Measurements from ENCODE around the gene ZNF778.

The ZNF778 gene

GRCh38 chr16:89197633-89198416, 19.7 kb upstream of the ZNF778 start:
- H3K36me3 Mint-ChIP-seq, result no peaks in the 10 kb centered on the region
- H3K9me3 Mint-ChIP-seq (ENCODE audit: low read depth), result no peaks in the 10 kb centered on the region
- no peak overlapping the region for H3K4me3 Mint-ChIP-seq
- peaks cover 12% of the 10 kb centered on the region for H3K4me1 Mint-ChIP-seq (ENCODE audit: low read depth)
- no peak overlapping the region for H3K27ac Mint-ChIP-seq
- peaks cover 3% of the 10 kb centered on the region for H3K27me3 Mint-ChIP-seq

DNA sequence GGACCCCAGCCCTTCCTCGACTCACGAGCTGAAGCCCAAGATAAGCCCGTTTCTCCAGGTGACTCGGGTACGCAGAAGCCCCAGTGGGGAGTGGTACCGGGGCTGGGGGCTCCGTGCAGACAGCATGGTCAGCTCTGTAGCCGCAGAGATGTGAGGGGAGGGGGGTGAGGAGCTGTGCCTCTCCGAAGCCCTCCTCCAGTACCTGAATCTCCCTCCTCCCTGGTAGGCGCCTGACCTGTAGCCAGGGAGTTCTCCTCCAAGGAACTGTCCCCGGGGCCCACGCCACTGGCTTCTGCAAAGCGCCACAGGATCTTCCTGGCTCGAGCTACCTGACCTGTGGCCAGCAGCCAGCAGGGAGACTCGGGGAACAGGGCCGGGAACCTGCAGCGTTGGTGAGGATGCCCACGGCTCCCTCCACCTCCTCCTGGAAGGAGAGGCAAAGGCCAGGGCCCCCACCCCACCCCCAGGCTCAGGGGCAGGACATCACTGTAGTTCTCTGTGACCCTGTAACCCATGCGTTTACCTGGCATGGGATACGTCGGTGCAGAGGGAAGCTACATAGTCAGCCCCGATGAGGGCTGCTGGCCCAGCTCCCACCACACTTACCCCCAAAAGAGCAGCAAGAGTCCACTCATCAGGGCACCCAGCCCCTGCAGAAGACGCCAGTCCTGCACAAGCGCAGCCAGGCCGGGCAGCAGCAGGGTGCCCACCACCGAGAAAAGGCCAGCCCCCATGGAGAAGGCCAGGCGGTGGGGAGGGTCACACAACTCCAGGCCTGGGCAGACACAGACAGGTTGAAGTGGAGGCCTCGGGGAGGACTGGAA, 18.9 kb upstream of the ZNF778 start:
- Mint-ChIP-seq H3K36me3 (no peaks in the 10 kb centered on the region), H3K4me1 (ENCODE audit: low read depth) (peaks cover 16% of the 10 kb centered on the region), H3K9me3 (ENCODE audit: low read depth) (no peaks in the 10 kb centered on the region), H3K4me3 (no peak overlapping the region), H3K27me3 (peaks cover 11% of the 10 kb centered on the region), H3K27ac (no peak overlapping the region)

GRCh38 chr16:89199241-89200123, 18.0 kb upstream of the ZNF778 start:
- H3K36me3 Mint-ChIP-seq, result no peaks in the 10 kb centered on the region
- H3K9me3 Mint-ChIP-seq (ENCODE audit: low read depth), result no peaks in the 10 kb centered on the region
- no peak overlapping the region for H3K27ac Mint-ChIP-seq
- peaks cover 16% of the 10 kb centered on the region for H3K4me1 Mint-ChIP-seq (ENCODE audit: low read depth)
- H3K4me3 Mint-ChIP-seq, result no peak overlapping the region
- peaks cover 18% of the 10 kb centered on the region for H3K27me3 Mint-ChIP-seq

DNA sequence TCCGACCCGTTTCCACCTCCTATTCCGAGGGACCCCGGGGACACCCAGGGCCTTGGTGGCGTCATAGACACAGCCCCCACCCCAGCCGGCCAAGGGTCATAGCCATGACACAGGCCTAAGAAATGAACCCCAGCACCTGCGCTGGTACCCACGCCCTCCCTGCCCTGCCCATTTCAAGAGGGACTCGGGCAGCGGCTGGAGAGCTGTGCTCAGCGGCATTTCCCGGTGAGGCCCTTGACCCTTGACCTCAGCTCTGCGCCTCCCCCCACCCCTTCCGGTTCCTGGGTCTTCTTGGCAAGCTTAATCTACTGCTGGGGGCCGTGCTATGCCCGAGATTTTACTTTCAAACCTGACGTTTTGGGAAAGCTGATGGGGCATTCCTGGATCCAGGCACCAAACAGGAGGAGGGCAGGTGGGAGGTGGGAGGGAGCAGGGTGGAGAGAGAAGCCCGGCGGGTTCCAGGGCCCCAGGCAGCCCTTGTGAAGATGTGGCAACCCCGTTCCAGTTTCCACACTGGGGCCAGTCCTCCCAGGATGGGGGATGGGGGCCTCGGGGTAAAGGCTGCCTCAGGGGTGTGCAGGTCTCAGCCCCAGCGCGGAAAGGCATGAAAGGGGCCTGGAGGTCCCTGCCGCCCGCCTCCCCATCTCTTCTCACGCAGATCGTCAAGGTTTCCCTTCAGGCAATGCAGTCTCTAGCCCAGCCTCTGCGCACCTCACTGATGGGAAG, 17.2 kb upstream of the ZNF778 start, which contains the start of gene SLC22A31:
Gene SLC22A31 (minus strand): TSS at position 414 of the 726 bp plus-strand sequence. CDS start 36 bp downstream, at position 378.
- Mint-ChIP-seq H3K4me3 (peak within 1 kb of the TSS; percentile 63), H3K27me3 (peaks cover 18% of the 10 kb centered on the region), H3K9me3 (ENCODE audit: low read depth) (no peaks in the 10 kb centered on the region)

GRCh38 chr16:89200850-89201411, 16.6 kb upstream of the ZNF778 start:
- no peak overlapping the region for H3K27ac Mint-ChIP-seq
- H3K9me3 Mint-ChIP-seq (ENCODE audit: low read depth), result no peaks in the 10 kb centered on the region
- H3K4me1 Mint-ChIP-seq (ENCODE audit: low read depth), result peaks cover 16% of the 10 kb centered on the region
- H3K36me3 Mint-ChIP-seq, result no peaks in the 10 kb centered on the region
- peaks cover 18% of the 10 kb centered on the region for H3K27me3 Mint-ChIP-seq
- H3K4me3 Mint-ChIP-seq, result peak overlapping the region; percentile 63

More for the DNA sequence above, 17.2 kb upstream of the ZNF778 start, which contains the start of gene SLC22A31:
- no peak within 1 kb of the TSS for H3K27ac Mint-ChIP-seq
- H3K4me1 Mint-ChIP-seq (ENCODE audit: low read depth), result peaks cover 16% of the 10 kb centered on the region
- H3K36me3 Mint-ChIP-seq, result no peaks in the 10 kb centered on the region

DNA sequence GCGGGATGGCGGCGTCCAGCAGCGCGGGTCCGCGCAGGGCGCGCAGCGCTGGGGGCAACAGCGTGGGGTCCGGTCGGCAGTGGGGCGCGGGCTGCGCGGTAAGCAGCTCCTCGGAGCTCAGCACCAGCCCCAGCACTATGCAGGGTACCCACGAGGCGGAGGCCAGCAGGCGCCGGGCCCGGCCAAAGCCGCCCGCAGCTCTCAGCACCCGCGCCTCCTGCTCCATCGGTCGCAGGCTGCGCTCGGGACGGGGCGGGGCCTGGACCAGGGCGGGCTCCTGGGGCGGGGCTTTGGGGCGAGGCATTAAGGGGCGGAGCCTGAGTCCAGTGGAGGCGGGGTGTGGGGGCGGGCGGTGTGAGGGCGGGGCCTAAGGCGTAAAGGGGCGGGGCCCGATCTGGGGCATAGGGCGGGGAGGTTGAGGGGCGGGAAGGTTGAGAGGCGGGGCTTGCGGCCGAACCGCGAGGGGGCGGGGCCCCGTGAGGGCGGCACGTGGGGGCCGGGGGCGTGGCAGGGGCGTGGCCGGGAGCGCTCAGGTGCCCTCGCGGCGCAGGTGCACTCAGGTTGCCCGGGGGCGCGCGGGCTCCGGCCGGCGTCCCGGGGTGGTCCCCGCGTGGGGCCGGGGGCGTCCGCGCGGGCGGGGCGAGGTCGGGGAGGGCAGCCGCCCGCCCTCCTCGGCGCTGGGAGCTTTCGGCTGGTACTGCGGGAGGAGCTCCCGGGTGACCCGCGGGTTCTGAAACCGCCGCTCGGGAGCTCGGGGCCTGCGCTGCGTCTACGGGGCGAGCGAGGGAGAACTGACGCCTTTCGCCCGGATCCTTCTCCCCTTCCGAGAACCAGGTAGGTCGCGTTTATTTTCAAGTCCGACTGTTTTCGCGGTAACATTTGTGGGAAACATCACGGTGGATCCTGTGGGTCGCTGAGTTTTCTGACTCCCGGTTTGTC, 15.8 kb upstream of the ZNF778 start:
- Mint-ChIP-seq H3K9me3 (ENCODE audit: low read depth) (no peaks in the 10 kb centered on the region), H3K4me3 (peak overlapping the region; percentile 79), H3K36me3 (no peaks in the 10 kb centered on the region), H3K27me3 (peaks cover 21% of the 10 kb centered on the region), H3K4me1 (ENCODE audit: low read depth) (peaks cover 16% of the 10 kb centered on the region), H3K27ac (no peak overlapping the region)

GRCh38 chr16:89202422-89203215, 14.9 kb upstream of the ZNF778 start:
- H3K4me3 Mint-ChIP-seq, result peak overlapping the region; percentile 79
- H3K9me3 Mint-ChIP-seq (ENCODE audit: low read depth), result no peaks in the 10 kb centered on the region
- H3K4me1 Mint-ChIP-seq (ENCODE audit: low read depth), result peaks cover 16% of the 10 kb centered on the region
- peaks cover 22% of the 10 kb centered on the region for H3K27me3 Mint-ChIP-seq
- H3K36me3 Mint-ChIP-seq, result no peaks in the 10 kb centered on the region
- peak overlapping the region; percentile 11 for H3K27ac Mint-ChIP-seq

DNA sequence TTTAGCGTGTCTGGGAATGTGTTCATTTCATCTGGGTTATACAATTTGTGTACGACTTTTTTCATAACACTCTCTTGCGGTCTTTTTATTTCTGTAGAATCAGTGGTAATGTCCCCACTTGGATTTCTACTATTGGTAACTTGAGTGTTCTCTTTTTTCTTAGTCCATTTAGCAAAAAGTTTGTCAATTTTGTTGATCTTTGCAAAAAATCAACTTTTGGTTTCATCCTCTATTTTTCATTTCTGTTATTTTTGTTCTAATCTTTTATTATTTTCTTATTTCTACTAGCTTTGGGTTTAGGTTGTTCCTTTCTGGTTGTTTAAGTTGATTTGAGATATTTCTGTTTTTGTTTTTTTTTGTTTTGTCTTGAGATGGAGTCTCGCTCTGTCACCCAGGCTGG, 9.5 kb upstream of the ZNF778 start:
- no peak overlapping the region for H3K4me3 Mint-ChIP-seq
- no peak overlapping the region for H3K27ac Mint-ChIP-seq
- no peaks in the 10 kb centered on the region for H3K36me3 Mint-ChIP-seq
- H3K4me1 Mint-ChIP-seq (ENCODE audit: low read depth), result peaks cover 3% of the 10 kb centered on the region
- H3K9me3 Mint-ChIP-seq (ENCODE audit: low read depth), result no peaks in the 10 kb centered on the region
- peaks cover 26% of the 10 kb centered on the region for H3K27me3 Mint-ChIP-seq

- Mint-ChIP-seq H3K4me1 (ENCODE audit: low read depth) (no peaks in the 10 kb centered on the region), H3K4me3 (no peak overlapping the region), H3K9me3 (ENCODE audit: low read depth) (no peaks in the 10 kb centered on the region), H3K27ac (no peak overlapping the region), H3K27me3 (peaks cover 13% of the 10 kb centered on the region), H3K36me3 (no peaks in the 10 kb centered on the region)
Observed at GRCh38 chr16:89209522-89210044, 7.9 kb upstream of the ZNF778 start.

- Mint-ChIP-seq H3K27ac (no peak overlapping the region), H3K4me3 (no peak overlapping the region), H3K27me3 (peaks cover 13% of the 10 kb centered on the region), H3K36me3 (no peaks in the 10 kb centered on the region), H3K4me1 (ENCODE audit: low read depth) (peaks cover 6% of the 10 kb centered on the region), H3K9me3 (ENCODE audit: low read depth) (no peaks in the 10 kb centered on the region)
Observed at GRCh38 chr16:89210165-89210903, 7.2 kb upstream of the ZNF778 start.

DNA sequence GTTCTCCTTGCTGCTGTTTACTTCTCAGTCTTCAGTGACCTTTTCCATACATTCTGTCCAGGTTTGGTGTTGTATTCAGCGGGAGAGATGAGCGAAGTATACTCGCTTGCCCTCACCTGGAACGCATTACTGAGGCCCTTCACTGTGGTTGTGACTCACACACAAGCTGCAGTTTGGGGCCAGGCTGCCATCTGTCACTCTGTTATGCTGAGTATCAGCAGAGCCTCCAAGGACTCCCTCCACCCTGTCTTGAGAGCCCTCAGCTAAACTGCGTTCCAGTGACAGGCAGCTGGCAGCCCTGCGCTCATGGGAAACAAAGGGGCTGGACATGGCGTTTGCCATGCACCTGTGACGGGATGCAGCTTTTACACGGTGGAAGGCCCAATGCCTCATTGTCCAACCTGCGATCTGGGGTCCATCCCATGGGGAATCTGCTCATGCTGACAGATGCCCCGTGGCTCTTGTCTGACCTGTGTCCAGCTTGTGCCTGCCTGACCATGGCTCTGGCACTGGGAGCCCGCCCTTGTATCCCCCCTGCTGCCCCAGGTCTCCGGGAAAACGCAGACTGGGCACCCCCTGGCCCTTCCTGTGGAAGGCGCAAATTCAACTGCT, 6.5 kb upstream of the ZNF778 start:
- Mint-ChIP-seq H3K9me3 (ENCODE audit: low read depth) (no peaks in the 10 kb centered on the region), H3K4me1 (ENCODE audit: low read depth) (peaks cover 8% of the 10 kb centered on the region), H3K36me3 (no peaks in the 10 kb centered on the region), H3K4me3 (no peak overlapping the region), H3K27ac (no peak overlapping the region), H3K27me3 (peaks cover 13% of the 10 kb centered on the region)

All from activated naive CD8-positive, alpha-beta T cell (primary cell).